HCT116 (cell line): Measurements from ENCODE around the gene SLC25A17. TPM values are rescaled to one million over a fixed set of nuclear protein-coding genes. Genes with fewer than 3 reads are reported as not detected.

Experiments used
- ATAC-seq: fragments of 200-7000 bp; cut with Tn5 transposase; 2 replicates; pipeline ENCODE4 v1.9.1; 2020; ENCODE audit warnings: mild to moderate bottlenecking, moderate library complexity
- BruUV-seq: library from RNA; stranded (reverse); fragments of 400-500 nt; replicated peaks from 2 replicates; lab custom pipeline; 2021; lab: Mats Ljungman, UMichigan
- CTCF ChIA-PET: fragments of 300-600 bp; sonication (Branson Sonifier 250); formaldehyde crosslinking; loops from one replicate; lab custom pipeline; 2021; ENCODE audit warnings: antibody characterized with exemption; lab: Charles Lee
- POLR2A ChIA-PET: fragments of 300-600, 350-600 bp; sonication (Branson Sonifier 250); formaldehyde crosslinking; loops from one replicate; lab custom pipeline; 2021; ENCODE audit warnings: antibody characterized with exemption; lab: Charles Lee
- RAD21 ChIA-PET, 2 experiments: fragments of 300-600 bp; sonication (Branson Sonifier 250); formaldehyde crosslinking; loops; one replicate each; lab custom pipeline; 2023; ENCODE audit warnings: low total read pairs in 2 of 2; ENCODE audit not compliant: uncharacterized antibody in 2 of 2, unreplicated experiment in 2 of 2, low non-redundant PET in 1 of 2; lab: Charles Lee
- DNase-seq: peaks from one replicate; pipeline ENCODE4 v3.0.0-alpha.2; 2010; ENCODE audit warnings: low read depth, low spot score
- H2AFZ ChIP-seq: fragments of 200-600 bp; shearing (Covaris generic), sonication (generic); 2 replicates; pipeline ENCODE4 v1.6.1; 2017; ENCODE audit warnings: low read depth, mixed run types, mixed read lengths, antibody characterized with exemption, low read length; ENCODE audit not compliant: poor library complexity, severe bottlenecking
- H3K27ac ChIP-seq: 2 replicates; pipeline ENCODE4 v1.5.1; 2012; ENCODE audit warnings: low read depth, low read length
- H3K27me3 ChIP-seq: fragments of 200-600 bp; sonication (generic); 2 replicates; pipeline ENCODE4 v1.6.1; 2016; ENCODE audit warnings: mixed run types, low read length, mixed read lengths; ENCODE audit not compliant: insufficient read depth
- H3K36me3 ChIP-seq, 2 experiments: fragments of 200-500 bp in 1 of 2; fragments of 200-600 bp in 1 of 2; sonication (Bioruptor generic) in 1 of 2; sonication (generic) in 1 of 2; 2 replicates each; pipeline versions ENCODE4 v1.5.1 to v1.6.1; 2014 to 2016; ENCODE audit warnings: low read length in 2 of 2, inconsistent platforms in 1 of 2, mixed read lengths in 1 of 2, mixed run types in 1 of 2; ENCODE audit not compliant: insufficient read depth in 2 of 2, control insufficient read depth in 1 of 2
- H3K4me1 ChIP-seq, 2 experiments: fragments of 200-600 bp in 1 of 2; sonication (generic) in 1 of 2; 2 replicates each; pipeline versions ENCODE4 v1.5.1 to v1.6.1; 2012 to 2017; ENCODE audit warnings: low read length in 2 of 2, inconsistent platforms in 1 of 2, mild to moderate bottlenecking in 1 of 2, mixed read lengths in 1 of 2, mixed run types in 1 of 2, moderate library complexity in 1 of 2; ENCODE audit not compliant: insufficient read depth in 2 of 2, control insufficient read depth in 1 of 2
- H3K4me2 ChIP-seq: fragments of 200-600 bp; sonication (generic); 2 replicates; pipeline ENCODE4 v1.6.1; 2017; ENCODE audit warnings: mixed run types, low read length, mixed read lengths
- H3K4me3 ChIP-seq, 2 experiments: fragments of 200-600 bp in 1 of 2; sonication (generic) in 1 of 2; replicated peaks in 1 of 2; 2 replicates each; pipeline ENCODE4 v1.5.1; 2011 to 2016; ENCODE audit warnings: low read length in 2 of 2, control low read depth in 1 of 2, low read depth in 1 of 2, mild to moderate bottlenecking in 1 of 2, mixed read lengths in 1 of 2, mixed run types in 1 of 2
- H3K79me2 ChIP-seq: fragments of 200-600 bp; sonication (generic); 2 replicates; pipeline ENCODE4 v1.6.1; 2017; ENCODE audit warnings: mild to moderate bottlenecking, mixed run types, low read length, moderate library complexity, mixed read lengths; ENCODE audit not compliant: insufficient read depth
- H3K9ac ChIP-seq: fragments of 200-600 bp; sonication (generic); 2 replicates; pipeline ENCODE4 v1.6.1; 2016; ENCODE audit warnings: low read length, mixed read lengths
- H3K9me2 ChIP-seq: fragments of 200-600 bp; sonication (generic), shearing (Covaris generic); 2 replicates; pipeline ENCODE4 v1.6.1; 2017; ENCODE audit warnings: mixed run types, mild to moderate bottlenecking, moderate library complexity; ENCODE audit not compliant: insufficient read depth
- H3K9me3 ChIP-seq, 2 experiments: fragments of 200-500 bp in 1 of 2; fragments of 200-600 bp in 1 of 2; sonication (Bioruptor generic) in 1 of 2; sonication (generic) in 1 of 2; 2 replicates each; pipeline ENCODE4 v1.6.1; 2014 to 2017; ENCODE audit warnings: low read length in 2 of 2, mixed read lengths in 2 of 2, inconsistent platforms in 1 of 2, low read depth in 1 of 2, mild to moderate bottlenecking in 1 of 2, mixed run types in 1 of 2, moderate library complexity in 1 of 2; ENCODE audit not compliant: control insufficient read depth in 1 of 2, insufficient read depth in 1 of 2
- H4K20me1 ChIP-seq: fragments of 200-600 bp; sonication (generic), shearing (Covaris generic); 2 replicates; pipeline ENCODE4 v1.6.1; 2017; ENCODE audit warnings: mixed run types, mild to moderate bottlenecking, moderate library complexity; ENCODE audit not compliant: insufficient read depth
- CEBPB ChIP-seq: IDR thresholded peaks from 2 replicates; pipeline ENCODE4 v1.6.1; 2012; ENCODE audit warnings: low read depth
- ELF1 ChIP-seq: IDR thresholded peaks from 2 replicates; pipeline ENCODE4 v1.6.1; 2012; ENCODE audit warnings: low read depth, borderline replicate concordance
- EZH2 ChIP-seq: fragments of 200-600 bp; sonication (generic); IDR thresholded peaks from 2 replicates; pipeline ENCODE4 v1.6.1; 2017; ENCODE audit warnings: antibody characterized with exemption, mixed run types
- FOSL1 ChIP-seq: IDR thresholded peaks from 2 replicates; pipeline ENCODE4 v1.6.1; 2012; ENCODE audit warnings: low read depth
- JUND ChIP-seq: IDR thresholded peaks from 2 replicates; pipeline ENCODE4 v1.6.1; 2012
- POLR2AphosphoS5 ChIP-seq: IDR thresholded peaks from 2 replicates; pipeline ENCODE4 v1.6.1; 2011; ENCODE audit warnings: mild to moderate bottlenecking, low read depth, low read length, moderate library complexity
- RAD21 ChIP-seq: IDR thresholded peaks from 2 replicates; pipeline ENCODE4 v1.6.1; 2012; ENCODE audit warnings: low read depth, mild to moderate bottlenecking
- SIN3A ChIP-seq: IDR thresholded peaks from 2 replicates; pipeline ENCODE4 v1.6.1; 2012; ENCODE audit warnings: low read depth
- SP1 ChIP-seq: IDR thresholded peaks from 2 replicates; pipeline ENCODE4 v1.6.1; 2012; ENCODE audit warnings: low read depth
- SRF ChIP-seq: IDR thresholded peaks from 2 replicates; pipeline ENCODE4 v1.6.1; 2012; ENCODE audit warnings: low read depth
- ZBTB33 ChIP-seq: IDR thresholded peaks from 2 replicates; pipeline ENCODE4 v1.6.1; 2011; ENCODE audit warnings: mild to moderate bottlenecking, low read length, moderate library complexity; ENCODE audit not compliant: insufficient replicate concordance; ENCODE audit errors: extremely low read depth
- ZFX ChIP-seq: fragments of 450-650 bp; IDR thresholded peaks from 2 replicates; pipeline ENCODE4 v1.6.1; 2017
- intact Hi-C: fragments of 100-400 bp; cut with micrococcal nuclease; formaldehyde crosslinking; loops from 2 replicates; pipeline ENCODE4 v1.10.0; 2022
- total RNA-seq: library from RNA; stranded (reverse); gene quantifications from one replicate; pipeline ENCODE4 v1.2.1, GENCODE V29; 2021; ENCODE audit not compliant: unreplicated experiment
- TF ChIP-seq, protein P1 (sequence below): IDR thresholded peaks from 2 replicates; pipeline ENCODE4 v1.6.1; 2012; ENCODE audit warnings: low read depth

SLC25A17 gene
- total RNA-seq, 1 experiment from 2014 or later: 16.6 TPM

- H3K79me2 ChIP-seq: no peaks in the 10 kb centered on the region
- no peak overlapping the region for H2AFZ ChIP-seq
- CTCF ChIA-PET: no interaction called here
- H3K4me1 ChIP-seq: peaks cover 0 to 5% of the 10 kb centered on the region in 2 experiments; a peak in 1 of 4 replicates
- no peak overlapping the region for H3K27ac ChIP-seq
- ATAC-seq (no peak), DNase-seq (no peak)
- H3K4me2 ChIP-seq: no peak overlapping the region
- no peaks in the 10 kb centered on the region for H3K9me3 ChIP-seq
- TF ChIP-seq SRF (no peak), CEBPB (no peak), SP1 (no peak), ZBTB33 (no peak), ELF1 (no peak), ZFX (no peak), JUND (no peak), SIN3A (no peak), FOSL1 (no peak), POLR2AphosphoS5 (no peak), EZH2 (no peak), RAD21 (no peak)
- TF ChIP-seq, protein P1, sequence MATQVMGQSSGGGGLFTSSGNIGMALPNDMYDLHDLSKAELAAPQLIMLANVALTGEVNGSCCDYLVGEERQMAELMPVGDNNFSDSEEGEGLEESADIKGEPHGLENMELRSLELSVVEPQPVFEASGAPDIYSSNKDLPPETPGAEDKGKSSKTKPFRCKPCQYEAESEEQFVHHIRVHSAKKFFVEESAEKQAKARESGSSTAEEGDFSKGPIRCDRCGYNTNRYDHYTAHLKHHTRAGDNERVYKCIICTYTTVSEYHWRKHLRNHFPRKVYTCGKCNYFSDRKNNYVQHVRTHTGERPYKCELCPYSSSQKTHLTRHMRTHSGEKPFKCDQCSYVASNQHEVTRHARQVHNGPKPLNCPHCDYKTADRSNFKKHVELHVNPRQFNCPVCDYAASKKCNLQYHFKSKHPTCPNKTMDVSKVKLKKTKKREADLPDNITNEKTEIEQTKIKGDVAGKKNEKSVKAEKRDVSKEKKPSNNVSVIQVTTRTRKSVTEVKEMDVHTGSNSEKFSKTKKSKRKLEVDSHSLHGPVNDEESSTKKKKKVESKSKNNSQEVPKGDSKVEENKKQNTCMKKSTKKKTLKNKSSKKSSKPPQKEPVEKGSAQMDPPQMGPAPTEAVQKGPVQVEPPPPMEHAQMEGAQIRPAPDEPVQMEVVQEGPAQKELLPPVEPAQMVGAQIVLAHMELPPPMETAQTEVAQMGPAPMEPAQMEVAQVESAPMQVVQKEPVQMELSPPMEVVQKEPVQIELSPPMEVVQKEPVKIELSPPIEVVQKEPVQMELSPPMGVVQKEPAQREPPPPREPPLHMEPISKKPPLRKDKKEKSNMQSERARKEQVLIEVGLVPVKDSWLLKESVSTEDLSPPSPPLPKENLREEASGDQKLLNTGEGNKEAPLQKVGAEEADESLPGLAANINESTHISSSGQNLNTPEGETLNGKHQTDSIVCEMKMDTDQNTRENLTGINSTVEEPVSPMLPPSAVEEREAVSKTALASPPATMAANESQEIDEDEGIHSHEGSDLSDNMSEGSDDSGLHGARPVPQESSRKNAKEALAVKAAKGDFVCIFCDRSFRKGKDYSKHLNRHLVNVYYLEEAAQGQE: no peak
- H3K9ac ChIP-seq: no peak overlapping the region
- POLR2A ChIA-PET: no interaction called here
- H3K36me3 ChIP-seq: peaks cover 2 to 16% of the 10 kb centered on the region in 2 experiments; a peak in 2 of 4 replicates
- no peaks in the 10 kb centered on the region for H3K9me2 ChIP-seq
- no peak overlapping the region for H3K4me3 ChIP-seq
- no peaks in the 10 kb centered on the region for H3K27me3 ChIP-seq
- H4K20me1 ChIP-seq: no peaks in the 10 kb centered on the region
- intact Hi-C loops: no loop called here
- BruUV-seq: no TSS peak
- RAD21 ChIA-PET: no interaction called here
Observed at GRCh38 chr22:40789131-40789530, 30.0 kb downstream of the SLC25A17 start.
